Endothelial cell of coronary artery (primary cell): ENCODE results near the gene CEP104. TPM values are rescaled to one million over a fixed set of nuclear protein-coding genes. Genes with fewer than 3 reads are reported as not detected.

Source experiments
- total RNA-seq: library from RNA; depleted of rRNA; stranded (reverse); fragments of >200 nt; gene quantifications from 2 replicates; pipeline ENCODE4 v1.2.3, GENCODE V29; 2014

The CEP104 gene
- total RNA-seq = 18.0 and 34.4 TPM in 2 replicates

DNA sequence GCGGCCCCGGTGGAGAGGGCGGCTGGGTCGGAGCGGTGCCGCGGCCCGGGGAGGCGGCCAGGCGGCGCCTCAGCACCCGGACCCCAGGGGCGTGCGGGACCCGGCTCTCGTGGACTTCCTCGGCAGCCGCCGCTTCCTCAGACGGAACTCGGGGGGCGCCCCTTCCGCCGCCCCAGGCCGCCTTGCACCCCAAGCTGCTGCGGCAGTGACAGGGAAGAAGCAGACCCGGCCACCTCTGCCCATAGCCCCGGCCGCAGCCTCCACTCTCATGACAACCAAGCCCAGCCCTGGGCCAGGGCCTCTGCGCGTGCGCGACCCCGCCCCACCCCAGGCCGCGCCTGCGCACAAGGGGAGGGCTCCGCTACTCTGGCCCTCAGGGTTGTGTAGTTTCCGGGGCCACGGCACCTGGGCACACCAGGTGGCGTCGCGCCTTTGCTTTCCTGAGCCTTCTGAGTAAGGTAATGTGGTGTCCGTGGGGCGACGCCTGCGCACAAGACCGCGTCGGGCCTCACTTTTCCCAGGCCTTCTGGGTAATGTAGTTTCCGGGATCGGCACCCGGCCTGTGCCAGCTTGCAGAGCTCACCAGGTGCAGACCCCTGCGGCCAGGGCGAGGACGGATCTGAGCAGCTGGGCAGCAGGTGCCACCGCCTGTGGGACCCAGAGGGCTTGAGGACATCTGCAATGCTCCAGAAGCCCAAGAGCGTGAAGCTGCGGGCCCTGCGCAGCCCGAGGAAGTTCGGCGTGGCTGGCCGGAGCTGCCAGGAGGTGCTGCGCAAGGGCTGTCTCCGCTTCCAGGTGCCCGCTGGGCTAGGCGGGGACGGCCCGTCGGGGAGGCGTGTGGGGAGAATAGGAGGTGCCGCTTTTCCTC, at the start of gene CEP104, which contains the start of gene DFFB:
CEP104 (minus strand) TSS at position 289 of the 868 bp plus-strand sequence. CDS start 4,804 bp downstream, outside the sequence.
DFFB (plus strand) TSS at position 554 of the 868 bp plus-strand sequence; CDS start at position 682, 128 bp downstream.

DNA sequence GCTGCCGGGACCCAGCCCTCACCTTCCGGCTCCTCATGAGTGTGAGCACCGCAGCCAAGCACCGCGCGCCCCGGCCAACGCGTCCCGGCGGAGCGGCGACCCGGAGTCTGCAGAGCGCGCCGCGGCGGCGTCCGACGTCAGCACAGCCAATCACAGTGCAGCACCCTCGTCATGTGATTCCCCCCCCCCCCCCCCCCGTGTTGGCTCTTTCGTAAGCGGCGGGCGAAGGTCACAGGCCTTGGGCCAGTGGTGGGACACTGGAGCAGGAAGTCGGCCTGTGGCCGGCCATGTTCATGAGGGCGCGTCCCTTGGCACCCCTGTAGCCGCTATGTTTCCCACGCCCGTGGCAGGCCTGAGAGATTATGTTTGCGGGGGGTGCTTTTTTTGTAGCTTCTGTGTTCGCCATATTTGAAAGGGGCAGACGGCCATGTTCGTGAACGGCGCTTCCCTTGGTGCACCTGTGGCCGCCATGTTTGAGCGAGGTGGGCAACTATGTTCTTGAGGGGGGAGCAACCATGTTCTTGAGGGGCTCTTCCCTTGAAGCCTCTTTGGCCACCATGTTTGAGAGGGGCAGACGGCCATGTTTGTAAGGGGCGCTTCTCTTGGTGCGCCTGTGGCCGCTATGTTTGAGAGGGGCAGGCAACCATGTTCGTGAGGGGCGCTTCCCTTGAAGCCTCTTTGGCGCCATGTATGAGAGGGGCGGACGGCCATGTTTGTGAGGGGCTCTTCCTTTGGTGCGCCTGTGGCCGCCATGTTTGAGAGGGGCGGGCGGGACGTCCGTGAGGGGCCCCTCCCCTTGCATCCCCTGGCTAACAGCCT, 43.3 kb upstream of the CEP104 start, which contains the start of gene C1orf174:
C1orf174 (minus strand) TSS at position 123 of the 819 bp plus-strand sequence; CDS start at position 37, 86 bp downstream.

DNA sequence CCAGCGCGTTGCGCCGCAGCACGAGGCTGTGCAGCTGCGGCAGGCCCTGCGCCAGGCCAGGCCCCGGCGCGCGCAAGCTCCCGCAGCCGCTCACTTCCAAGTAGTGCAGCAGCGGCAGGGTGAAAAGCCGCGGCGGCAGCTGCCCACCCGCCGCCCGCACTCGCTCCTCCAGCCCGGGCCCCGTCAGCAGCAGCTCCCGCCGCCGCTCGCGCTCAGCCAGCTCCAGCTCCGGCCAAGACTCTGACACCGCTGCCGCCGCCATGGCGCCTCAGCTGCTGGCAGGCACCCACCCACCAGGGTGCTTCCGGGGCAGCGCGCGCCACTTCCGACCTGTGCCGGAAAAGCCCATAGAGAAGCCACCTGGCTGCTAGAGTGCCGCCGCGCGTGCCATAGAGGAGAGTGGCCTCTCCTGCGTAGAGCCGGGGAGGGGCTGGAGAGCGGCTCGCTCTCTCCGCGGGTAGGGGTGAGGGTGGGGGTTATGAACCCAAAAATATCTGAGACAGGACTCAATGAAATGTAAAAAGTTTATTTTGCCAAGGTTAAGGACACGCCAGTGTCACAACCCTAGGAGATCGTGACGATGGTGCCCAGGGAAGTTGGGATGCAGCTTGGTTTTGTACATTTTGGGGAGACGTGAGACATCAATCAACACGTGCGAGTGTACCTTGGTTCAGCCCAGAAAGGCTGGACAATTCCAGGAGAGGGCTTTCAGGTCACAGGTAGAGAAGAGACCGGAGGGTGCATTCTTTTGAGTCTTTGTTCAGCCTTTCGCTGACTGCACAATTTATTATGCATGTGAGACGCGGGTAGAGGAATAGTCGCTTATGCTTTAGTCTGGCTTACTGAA, 60.6 kb downstream of the CEP104 start, which contains the start of gene LRRC47:
LRRC47 (minus strand) TSS at position 284 of the 847 bp plus-strand sequence; CDS start at position 262, 22 bp downstream.

DNA sequence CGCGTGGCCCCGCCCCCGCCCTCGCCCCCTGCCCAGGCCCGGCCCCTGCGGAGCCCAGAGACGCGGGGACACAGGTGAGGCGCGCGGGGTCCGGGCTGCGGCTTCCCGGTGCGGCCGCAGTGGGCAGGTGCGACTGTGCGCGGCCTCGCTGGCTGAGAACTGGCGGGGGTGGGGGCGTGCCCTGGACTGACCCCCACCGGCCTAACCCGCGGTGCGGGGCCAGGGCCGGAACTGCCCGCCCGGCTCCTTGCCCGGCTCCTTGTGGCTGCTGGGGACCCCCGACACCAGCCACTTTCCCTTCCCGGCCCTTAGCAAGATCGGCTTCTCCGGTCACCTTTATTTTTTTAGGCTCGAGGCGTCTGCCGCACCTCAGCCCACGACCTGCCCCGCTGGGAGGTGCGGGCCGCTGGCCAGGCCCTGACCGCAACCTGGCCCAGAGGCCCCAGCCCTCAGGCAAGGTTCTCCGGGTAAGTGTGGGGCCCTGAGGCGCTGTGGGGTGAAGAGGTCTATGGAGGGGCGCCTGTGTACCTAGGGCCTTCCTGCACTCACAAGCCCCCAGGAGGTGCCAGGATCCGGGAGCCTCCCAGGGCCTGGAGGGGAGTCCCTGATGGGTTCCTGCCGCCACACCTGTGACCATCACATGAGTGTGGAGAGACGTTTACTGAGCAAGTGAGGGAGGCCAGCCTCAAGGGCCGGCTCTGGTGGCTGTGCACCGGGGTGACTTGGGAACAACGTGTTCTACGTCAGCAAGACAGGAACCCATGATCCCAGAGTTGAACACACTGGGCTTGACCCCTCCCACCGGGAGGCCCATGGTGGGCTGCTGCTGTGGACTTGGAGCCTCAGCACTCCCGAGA, 84.1 kb downstream of the CEP104 start, which contains the start of gene SMIM1:
SMIM1 (plus strand) TSS at position 35 of the 857 bp plus-strand sequence. CDS start 2,625 bp downstream, outside the sequence.

Other genes starting within 250 kb of the CEP104 start
- 29.1 and 57.8 TPM in 2 replicates for gene MEGF6, start 245.7 kb downstream of the CEP104 start, total RNA-seq
- gene TPRG1L, start 232.2 kb downstream of the CEP104 start, total RNA-seq = 26.3 and 28.5 TPM in 2 replicates
- gene WRAP73, start 207.1 kb downstream of the CEP104 start, total RNA-seq = 19.3 and 20.3 TPM in 2 replicates
- gene TP73, start 204.7 kb downstream of the CEP104 start, total RNA-seq = 0.19 TPM in 1 of 2 replicates, not detected in the other
- gene CCDC27, start 104.8 kb downstream of the CEP104 start, total RNA-seq = not detected in 2 replicates
- gene SMIM1, start 84.5 kb downstream of the CEP104 start, total RNA-seq = 1.0 and 1.2 TPM in 2 replicates
- gene LRRC47, start 60.7 kb downstream of the CEP104 start, total RNA-seq = 25.8 and 31.9 TPM in 2 replicates
- 8.0 and 10.9 TPM in 2 replicates for gene DFFB, start 265 bp upstream of the CEP104 start, total RNA-seq
- gene C1orf174, start 43.1 kb upstream of the CEP104 start, total RNA-seq = 32.9 and 39.0 TPM in 2 replicates